HEK293 (cell line): ENCODE results near the gene DRAP1.

Source experiments
- CTCF ChIA-PET: fragments of 350-600 bp; formaldehyde crosslinking; extraction: SDS; loops from one replicate; lab custom pipeline; 2021; ENCODE audit warnings: antibody characterized with exemption; lab: Yijun Ruan, JAX
- POLR2A ChIA-PET: fragments of 300-600 bp; formaldehyde crosslinking; extraction: SDS; loops from one replicate; lab custom pipeline; 2020; ENCODE audit warnings: antibody characterized with exemption, inconsistent platforms; lab: Yijun Ruan, JAX
- H3K27ac ChIP-seq: fragments of 200-500 bp; sonication (Bioruptor generic); 2 replicates; pipeline ENCODE4 v1.5.1; 2014; ENCODE audit warnings: low read depth, low read length, control low read depth, inconsistent platforms; ENCODE audit errors: extremely low read depth
- H3K36me3 ChIP-seq, 2 experiments: fragments of 200-500 bp in 1 of 2; sonication (Bioruptor generic) in 1 of 2; 1 replicate in 1 of 2; 2 replicates in 1 of 2; pipeline ENCODE4 v1.5.1; 2014 to 2017; ENCODE audit warnings: inconsistent platforms in 2 of 2, low read length in 2 of 2; ENCODE audit not compliant: control insufficient read depth in 2 of 2, insufficient read depth in 1 of 2
- H3K4me1 ChIP-seq: fragments of 200-500 bp; sonication (Bioruptor generic); 2 replicates; pipeline ENCODE4 v1.5.1; 2014; ENCODE audit warnings: mild to moderate bottlenecking, low read length, inconsistent platforms; ENCODE audit not compliant: control insufficient read depth, insufficient read depth
- H3K4me3 ChIP-seq: 2 replicates; pipeline ENCODE4 v1.5.1; 2011; ENCODE audit warnings: low read depth, mild to moderate bottlenecking, control low read depth, low read length, moderate library complexity
- H3K9me3 ChIP-seq: fragments of 200-500 bp; sonication (Bioruptor generic); 2 replicates; pipeline ENCODE4 v1.5.1; 2014; ENCODE audit warnings: low read depth, low read length, inconsistent platforms; ENCODE audit not compliant: control insufficient read depth, insufficient read depth
- BCL11B ChIP-seq: fragments of 450-650 bp; formaldehyde crosslinking; IDR thresholded peaks from 2 replicates; pipeline ENCODE4 v1.5.1; 2016; ENCODE audit warnings: low read depth, missing biosample characterization, missing genetic modification characterization
- EGR2 ChIP-seq: fragments of 450-650 bp; formaldehyde crosslinking; IDR thresholded peaks from 2 replicates; pipeline ENCODE4 v1.5.1; 2016; ENCODE audit warnings: low read depth, missing biosample characterization, missing genetic modification characterization
- GLIS1 ChIP-seq: fragments of 450-650 bp; formaldehyde crosslinking; IDR thresholded peaks from 2 replicates; pipeline ENCODE4 v1.5.1; 2016; ENCODE audit warnings: missing biosample characterization, missing genetic modification characterization
- TCF7L2 ChIP-seq: IDR thresholded peaks from 2 replicates; pipeline ENCODE4 v1.6.1; 2011; ENCODE audit warnings: low read depth, mild to moderate bottlenecking, inconsistent platforms, low read length, moderate library complexity, borderline replicate concordance
- ZNF16 ChIP-seq: fragments of 450-650 bp; formaldehyde crosslinking; IDR thresholded peaks from 2 replicates; pipeline ENCODE4 v1.5.1; 2016; ENCODE audit warnings: low read depth, missing biosample characterization, missing genetic modification characterization
- ZNF184 ChIP-seq: fragments of 450-650 bp; IDR thresholded peaks from 2 replicates; pipeline ENCODE4 v1.5.1; 2018; ENCODE audit warnings: missing biosample characterization, mild to moderate bottlenecking, missing genetic modification characterization
- ZNF221 ChIP-seq: fragments of 450-650 bp; formaldehyde crosslinking; IDR thresholded peaks from 2 replicates; pipeline ENCODE4 v1.5.1; 2017; ENCODE audit warnings: missing biosample characterization, missing genetic modification characterization, borderline replicate concordance
- ZNF248 ChIP-seq: fragments of 450-650 bp; formaldehyde crosslinking; IDR thresholded peaks from 2 replicates; pipeline ENCODE4 v1.5.1; 2017; ENCODE audit warnings: missing biosample characterization, missing genetic modification characterization
- ZNF266 ChIP-seq: fragments of 450-650 bp; formaldehyde crosslinking; IDR thresholded peaks from 2 replicates; pipeline ENCODE4 v1.5.1; 2016; ENCODE audit warnings: missing biosample characterization, missing genetic modification characterization, low read depth
- ZNF555 ChIP-seq: fragments of 450-650 bp; formaldehyde crosslinking; conservative IDR thresholded peaks from 2 replicates; pipeline ENCODE4 v1.5.1; 2017; ENCODE audit warnings: missing biosample characterization, mild to moderate bottlenecking, missing genetic modification characterization, inconsistent platforms
- ZNF624 ChIP-seq: fragments of 450-650 bp; formaldehyde crosslinking; IDR thresholded peaks from 2 replicates; pipeline ENCODE4 v1.5.1; 2017; ENCODE audit warnings: missing biosample characterization, missing genetic modification characterization
- ZNF677 ChIP-seq: fragments of 450-650 bp; IDR thresholded peaks from 2 replicates; pipeline ENCODE4 v1.5.0; 2018; ENCODE audit warnings: missing biosample characterization, mild to moderate bottlenecking, missing genetic modification characterization, moderate library complexity
- ZNF76 ChIP-seq: fragments of 450-650 bp; formaldehyde crosslinking; IDR thresholded peaks from 2 replicates; pipeline ENCODE4; 2016; ENCODE audit warnings: low read depth, missing biosample characterization, missing genetic modification characterization, borderline replicate concordance
- ZNF777 ChIP-seq: fragments of 450-650 bp; formaldehyde crosslinking; IDR thresholded peaks from 2 replicates; pipeline ENCODE4 v1.5.1; 2017; ENCODE audit warnings: missing biosample characterization, missing genetic modification characterization, borderline replicate concordance
- ZNF843 ChIP-seq: fragments of 450-650 bp; formaldehyde crosslinking; IDR thresholded peaks from 2 replicates; pipeline ENCODE4 v1.5.1; 2016; ENCODE audit warnings: missing biosample characterization, missing genetic modification characterization
- ZXDB ChIP-seq: fragments of 450-650 bp; formaldehyde crosslinking; IDR thresholded peaks from 2 replicates; pipeline ENCODE4 v1.5.1; 2016; ENCODE audit warnings: missing biosample characterization, missing genetic modification characterization
- TF ChIP-seq, protein P1 (sequence below): fragments of 450-650 bp; formaldehyde crosslinking; IDR thresholded peaks from 2 replicates; pipeline ENCODE4 v1.5.1; 2016; ENCODE audit warnings: missing biosample characterization, missing genetic modification characterization
- TF ChIP-seq, protein P2 (sequence below): fragments of 450-650 bp; formaldehyde crosslinking; conservative IDR thresholded peaks from 2 replicates; pipeline ENCODE4 v1.5.1; 2016; ENCODE audit warnings: low read depth, missing biosample characterization, missing genetic modification characterization
- TF ChIP-seq, protein P3 (sequence below): fragments of 450-650 bp; formaldehyde crosslinking; IDR thresholded peaks from 2 replicates; pipeline ENCODE4 v1.5.1; 2016; ENCODE audit warnings: missing biosample characterization, missing genetic modification characterization
- TF ChIP-seq, protein P4 (sequence below): fragments of 450-650 bp; formaldehyde crosslinking; conservative IDR thresholded peaks from 2 replicates; pipeline ENCODE4 v1.5.1; 2016; ENCODE audit warnings: low read depth, missing biosample characterization, missing genetic modification characterization
- TF ChIP-seq, protein P5 (sequence below): sonication (generic); formaldehyde crosslinking; IDR thresholded peaks from 2 replicates; pipeline ENCODE4 v1.8.1; 2022; ENCODE audit warnings: mild to moderate bottlenecking, moderate library complexity, missing genetic modification reagents

The DRAP1 gene, protein sequence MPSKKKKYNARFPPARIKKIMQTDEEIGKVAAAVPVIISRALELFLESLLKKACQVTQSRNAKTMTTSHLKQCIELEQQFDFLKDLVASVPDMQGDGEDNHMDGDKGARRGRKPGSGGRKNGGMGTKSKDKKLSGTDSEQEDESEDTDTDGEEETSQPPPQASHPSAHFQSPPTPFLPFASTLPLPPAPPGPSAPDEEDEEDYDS

DNA sequence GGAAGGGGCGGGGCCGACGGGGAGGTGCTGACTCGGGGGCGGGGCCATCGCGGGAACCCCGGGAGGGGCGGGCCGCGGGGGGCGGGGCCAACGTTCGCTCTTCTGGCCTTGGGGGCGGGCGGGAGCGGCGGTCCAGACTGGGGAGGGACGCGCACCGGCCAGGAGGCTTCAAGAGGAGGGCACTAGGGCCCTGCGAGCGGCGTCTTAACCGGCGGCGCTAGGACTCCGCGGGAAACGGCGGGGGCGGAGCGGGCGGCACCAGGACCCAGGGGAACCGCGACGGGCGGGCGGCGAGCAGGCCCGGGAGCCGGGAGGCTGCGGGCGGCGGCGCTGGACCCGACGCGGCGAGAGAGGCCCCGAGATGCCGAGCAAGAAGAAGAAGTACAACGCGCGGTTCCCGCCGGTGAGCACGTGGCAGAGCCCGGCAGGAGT, at the start of gene DRAP1:
Gene DRAP1, plus strand, starts transcription at position 286 of the 432 bp plus-strand sequence. Its CDS starts 76 bp downstream, at position 362.
- POLR2A ChIA-PET: interaction anchor here (1.7 to 2.3 kb wide), 2 partner anchors 29 to 31 kb away, joined by 9 to 12 read pairs; partner anchors contain the start of genes CCDC85B and FIBP
- peak within 1 kb of the TSS; percentile 74 for H3K4me3 ChIP-seq
- H3K9me3 ChIP-seq: no peaks in the 10 kb centered on the region
- CTCF ChIA-PET: interaction anchor here (0.6 to 1.0 kb wide), 3 partner anchors 23 to 30 kb away, joined by 3 read pairs; partner anchors contain the start of gene CCDC85B
- no peaks in the 10 kb centered on the region; the same call in 1 of the 2 replicates for H3K4me1 ChIP-seq
- H3K36me3 ChIP-seq: peaks cover 0 to 14% of the 10 kb centered on the region in 2 experiments; a peak in 2 of 3 replicates
- H3K27ac ChIP-seq: peak within 1 kb of the TSS; percentile 63; the same call in 1 of the 2 replicates
- TF ChIP-seq ZNF16 (tag by site-specific recombination): no peak
- TF ChIP-seq, protein P1, sequence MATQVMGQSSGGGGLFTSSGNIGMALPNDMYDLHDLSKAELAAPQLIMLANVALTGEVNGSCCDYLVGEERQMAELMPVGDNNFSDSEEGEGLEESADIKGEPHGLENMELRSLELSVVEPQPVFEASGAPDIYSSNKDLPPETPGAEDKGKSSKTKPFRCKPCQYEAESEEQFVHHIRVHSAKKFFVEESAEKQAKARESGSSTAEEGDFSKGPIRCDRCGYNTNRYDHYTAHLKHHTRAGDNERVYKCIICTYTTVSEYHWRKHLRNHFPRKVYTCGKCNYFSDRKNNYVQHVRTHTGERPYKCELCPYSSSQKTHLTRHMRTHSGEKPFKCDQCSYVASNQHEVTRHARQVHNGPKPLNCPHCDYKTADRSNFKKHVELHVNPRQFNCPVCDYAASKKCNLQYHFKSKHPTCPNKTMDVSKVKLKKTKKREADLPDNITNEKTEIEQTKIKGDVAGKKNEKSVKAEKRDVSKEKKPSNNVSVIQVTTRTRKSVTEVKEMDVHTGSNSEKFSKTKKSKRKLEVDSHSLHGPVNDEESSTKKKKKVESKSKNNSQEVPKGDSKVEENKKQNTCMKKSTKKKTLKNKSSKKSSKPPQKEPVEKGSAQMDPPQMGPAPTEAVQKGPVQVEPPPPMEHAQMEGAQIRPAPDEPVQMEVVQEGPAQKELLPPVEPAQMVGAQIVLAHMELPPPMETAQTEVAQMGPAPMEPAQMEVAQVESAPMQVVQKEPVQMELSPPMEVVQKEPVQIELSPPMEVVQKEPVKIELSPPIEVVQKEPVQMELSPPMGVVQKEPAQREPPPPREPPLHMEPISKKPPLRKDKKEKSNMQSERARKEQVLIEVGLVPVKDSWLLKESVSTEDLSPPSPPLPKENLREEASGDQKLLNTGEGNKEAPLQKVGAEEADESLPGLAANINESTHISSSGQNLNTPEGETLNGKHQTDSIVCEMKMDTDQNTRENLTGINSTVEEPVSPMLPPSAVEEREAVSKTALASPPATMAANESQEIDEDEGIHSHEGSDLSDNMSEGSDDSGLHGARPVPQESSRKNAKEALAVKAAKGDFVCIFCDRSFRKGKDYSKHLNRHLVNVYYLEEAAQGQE: no peak
- peak; percentile 41; the same call in 1 of the 2 replicates for TF ChIP-seq GLIS1
- TF ChIP-seq, protein P2, sequence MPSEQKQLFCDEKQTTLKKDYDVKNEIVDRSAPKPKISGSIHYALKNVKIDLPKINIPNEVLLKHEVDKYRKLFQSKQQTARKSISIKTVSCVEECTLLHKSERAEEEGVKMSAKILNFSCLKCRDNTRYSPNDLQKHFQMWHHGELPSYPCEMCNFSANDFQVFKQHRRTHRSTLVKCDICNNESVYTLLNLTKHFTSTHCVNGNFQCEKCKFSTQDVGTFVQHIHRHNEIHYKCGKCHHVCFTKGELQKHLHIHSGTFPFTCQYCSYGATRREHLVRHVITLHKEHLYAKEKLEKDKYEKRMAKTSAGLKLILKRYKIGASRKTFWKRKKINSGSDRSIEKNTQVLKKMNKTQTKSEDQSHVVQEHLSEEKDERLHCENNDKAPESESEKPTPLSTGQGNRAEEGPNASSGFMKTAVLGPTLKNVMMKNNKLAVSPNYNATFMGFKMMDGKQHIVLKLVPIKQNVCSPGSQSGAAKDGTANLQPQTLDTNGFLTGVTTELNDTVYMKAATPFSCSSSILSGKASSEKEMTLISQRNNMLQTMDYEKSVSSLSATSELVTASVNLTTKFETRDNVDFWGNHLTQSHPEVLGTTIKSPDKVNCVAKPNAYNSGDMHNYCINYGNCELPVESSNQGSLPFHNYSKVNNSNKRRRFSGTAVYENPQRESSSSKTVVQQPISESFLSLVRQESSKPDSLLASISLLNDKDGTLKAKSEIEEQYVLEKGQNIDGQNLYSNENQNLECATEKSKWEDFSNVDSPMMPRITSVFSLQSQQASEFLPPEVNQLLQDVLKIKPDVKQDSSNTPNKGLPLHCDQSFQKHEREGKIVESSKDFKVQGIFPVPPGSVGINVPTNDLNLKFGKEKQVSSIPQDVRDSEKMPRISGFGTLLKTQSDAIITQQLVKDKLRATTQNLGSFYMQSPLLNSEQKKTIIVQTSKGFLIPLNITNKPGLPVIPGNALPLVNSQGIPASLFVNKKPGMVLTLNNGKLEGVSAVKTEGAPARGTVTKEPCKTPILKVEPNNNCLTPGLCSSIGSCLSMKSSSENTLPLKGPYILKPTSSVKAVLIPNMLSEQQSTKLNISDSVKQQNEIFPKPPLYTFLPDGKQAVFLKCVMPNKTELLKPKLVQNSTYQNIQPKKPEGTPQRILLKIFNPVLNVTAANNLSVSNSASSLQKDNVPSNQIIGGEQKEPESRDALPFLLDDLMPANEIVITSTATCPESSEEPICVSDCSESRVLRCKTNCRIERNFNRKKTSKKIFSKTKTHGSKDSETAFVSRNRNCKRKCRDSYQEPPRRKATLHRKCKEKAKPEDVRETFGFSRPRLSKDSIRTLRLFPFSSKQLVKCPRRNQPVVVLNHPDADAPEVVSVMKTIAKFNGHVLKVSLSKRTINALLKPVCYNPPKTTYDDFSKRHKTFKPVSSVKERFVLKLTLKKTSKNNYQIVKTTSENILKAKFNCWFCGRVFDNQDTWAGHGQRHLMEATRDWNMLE (tag by site-specific recombination): no peak
- TF ChIP-seq ZXDB (tag by site-specific recombination): peak; percentile 50
- TF ChIP-seq ZNF248 (tag by site-specific recombination): no peak
- no peak for TF ChIP-seq ZNF777 (tag by site-specific recombination)
- TF ChIP-seq ZNF624 (tag by site-specific recombination): no peak
- peak; percentile 85 for TF ChIP-seq ZNF677
- TF ChIP-seq ZNF266 (tag by site-specific recombination): no peak
- TF ChIP-seq BCL11B (tag by site-specific recombination): 0 out of 2 replicates have a peak, but pooled peaks have one; percentile 44
- TF ChIP-seq, protein P3, sequence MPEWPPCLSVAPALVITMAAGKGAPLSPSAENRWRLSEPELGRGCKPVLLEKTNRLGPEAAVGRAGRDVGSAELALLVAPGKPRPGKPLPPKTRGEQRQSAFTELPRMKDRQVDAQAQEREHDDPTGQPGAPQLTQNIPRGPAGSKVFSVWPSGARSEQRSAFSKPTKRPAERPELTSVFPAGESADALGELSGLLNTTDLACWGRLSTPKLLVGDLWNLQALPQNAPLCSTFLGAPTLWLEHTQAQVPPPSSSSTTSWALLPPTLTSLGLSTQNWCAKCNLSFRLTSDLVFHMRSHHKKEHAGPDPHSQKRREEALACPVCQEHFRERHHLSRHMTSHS (tag by site-specific recombination): 0 out of 2 replicates have a peak, but pooled peaks have one; percentile 35
- TF ChIP-seq ZNF76 (tag by site-specific recombination): peak; percentile 54; the same call in 1 of the 2 replicates
- TF ChIP-seq TCF7L2: no peak
- peak; percentile 96 for TF ChIP-seq ZNF184 (tag by site-specific recombination)
- TF ChIP-seq ZNF221: peak; percentile 99; the same call in 1 of the 2 replicates
- TF ChIP-seq ZNF555 (tag by site-specific recombination): no peak
- TF ChIP-seq EGR2 (tag by site-specific recombination): peak; percentile 50; the same call in 1 of the 2 replicates
- TF ChIP-seq, protein P4, sequence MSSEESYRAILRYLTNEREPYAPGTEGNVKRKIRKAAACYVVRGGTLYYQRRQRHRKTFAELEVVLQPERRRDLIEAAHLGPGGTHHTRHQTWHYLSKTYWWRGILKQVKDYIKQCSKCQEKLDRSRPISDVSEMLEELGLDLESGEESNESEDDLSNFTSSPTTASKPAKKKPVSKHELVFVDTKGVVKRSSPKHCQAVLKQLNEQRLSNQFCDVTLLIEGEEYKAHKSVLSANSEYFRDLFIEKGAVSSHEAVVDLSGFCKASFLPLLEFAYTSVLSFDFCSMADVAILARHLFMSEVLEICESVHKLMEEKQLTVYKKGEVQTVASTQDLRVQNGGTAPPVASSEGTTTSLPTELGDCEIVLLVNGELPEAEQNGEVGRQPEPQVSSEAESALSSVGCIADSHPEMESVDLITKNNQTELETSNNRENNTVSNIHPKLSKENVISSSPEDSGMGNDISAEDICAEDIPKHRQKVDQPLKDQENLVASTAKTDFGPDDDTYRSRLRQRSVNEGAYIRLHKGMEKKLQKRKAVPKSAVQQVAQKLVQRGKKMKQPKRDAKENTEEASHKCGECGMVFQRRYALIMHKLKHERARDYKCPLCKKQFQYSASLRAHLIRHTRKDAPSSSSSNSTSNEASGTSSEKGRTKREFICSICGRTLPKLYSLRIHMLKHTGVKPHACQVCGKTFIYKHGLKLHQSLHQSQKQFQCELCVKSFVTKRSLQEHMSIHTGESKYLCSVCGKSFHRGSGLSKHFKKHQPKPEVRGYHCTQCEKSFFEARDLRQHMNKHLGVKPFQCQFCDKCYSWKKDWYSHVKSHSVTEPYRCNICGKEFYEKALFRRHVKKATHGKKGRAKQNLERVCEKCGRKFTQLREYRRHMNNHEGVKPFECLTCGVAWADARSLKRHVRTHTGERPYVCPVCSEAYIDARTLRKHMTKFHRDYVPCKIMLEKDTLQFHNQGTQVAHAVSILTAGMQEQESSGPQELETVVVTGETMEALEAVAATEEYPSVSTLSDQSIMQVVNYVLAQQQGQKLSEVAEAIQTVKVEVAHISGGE (tag by site-specific recombination): 0 out of 2 replicates have a peak, but pooled peaks have one; percentile 15
- TF ChIP-seq, protein P5, sequence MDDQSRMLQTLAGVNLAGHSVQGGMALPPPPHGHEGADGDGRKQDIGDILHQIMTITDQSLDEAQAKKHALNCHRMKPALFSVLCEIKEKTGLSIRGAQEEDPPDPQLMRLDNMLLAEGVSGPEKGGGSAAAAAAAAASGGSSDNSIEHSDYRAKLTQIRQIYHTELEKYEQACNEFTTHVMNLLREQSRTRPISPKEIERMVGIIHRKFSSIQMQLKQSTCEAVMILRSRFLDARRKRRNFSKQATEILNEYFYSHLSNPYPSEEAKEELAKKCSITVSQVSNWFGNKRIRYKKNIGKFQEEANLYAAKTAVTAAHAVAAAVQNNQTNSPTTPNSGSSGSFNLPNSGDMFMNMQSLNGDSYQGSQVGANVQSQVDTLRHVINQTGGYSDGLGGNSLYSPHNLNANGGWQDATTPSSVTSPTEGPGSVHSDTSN (CRISPR knock-in tag): peak; percentile 29
- TF ChIP-seq ZNF843 (tag by site-specific recombination): no peak
